ENCODE data around the gene OR1F1. TPM values are rescaled to one million over a fixed set of nuclear protein-coding genes. Genes with fewer than 3 reads are reported as not detected.
"Not testable (repeated sequence)": the region's sequence is repeated elsewhere in the genome, so short reads cannot be mapped to it uniquely, and the experiment has no call there.

OR1F1 gene
- total RNA-seq, 1 donor from 2014 or later = not detected

- peak; percentile 86 for DNase-seq (ENCODE audit: low spot score)
Measured at GRCh38 chr16:3149630-3150345, 38.2 kb upstream of the OR1F1 start.

GRCh38 chr16:3150346-3151218, 37.4 kb upstream of the OR1F1 start:
- peak; percentile 94 for DNase-seq (ENCODE audit: low spot score)
- intact Hi-C loops (cut with DNase I) = no loop called here

More at GRCh38 chr16:3149630-3150345, 38.2 kb upstream of the OR1F1 start:
- intact Hi-C loops (cut with DNase I) = no loop called here

- DNase-seq (ENCODE audit: low spot score) = no peak
- intact Hi-C loops (cut with DNase I) = no loop called here
Measured at GRCh38 chr16:3152027-3152276, 36.1 kb upstream of the OR1F1 start.

- peak; percentile 89 for DNase-seq (ENCODE audit: low spot score)
- intact Hi-C loops (cut with DNase I) = no loop called here
Measured at GRCh38 chr16:3152277-3152990, 35.6 kb upstream of the OR1F1 start.

- no peak for DNase-seq (ENCODE audit: low spot score)
- intact Hi-C loops (cut with DNase I) = no loop called here
Measured at GRCh38 chr16:3152991-3153368, 35.0 kb upstream of the OR1F1 start.

GRCh38 chr16:3155181-3155580, 32.8 kb upstream of the OR1F1 start:
- intact Hi-C loops (cut with DNase I) = no loop called here
- DNase-seq (ENCODE audit: low spot score) = no peak

- intact Hi-C loops (cut with DNase I) = no loop called here
- no peak for DNase-seq (ENCODE audit: low spot score)
Measured at GRCh38 chr16:3155972-3156371, 32.0 kb upstream of the OR1F1 start.

- intact Hi-C loops (cut with DNase I) = no loop called here
- no peak for DNase-seq (ENCODE audit: low spot score)
Measured at GRCh38 chr16:3157229-3158025, 30.6 kb upstream of the OR1F1 start.

GRCh38 chr16:3158026-3158509, 29.9 kb upstream of the OR1F1 start:
- DNase-seq (ENCODE audit: low spot score) = no peak
- intact Hi-C loops (cut with DNase I) = no loop called here

GRCh38 chr16:3158510-3159314, 29.3 kb upstream of the OR1F1 start:
- DNase-seq (ENCODE audit: low spot score) = peak; percentile 91
- intact Hi-C loops (cut with DNase I) = no loop called here

- intact Hi-C loops (cut with DNase I) = no loop called here
- no peak for DNase-seq (ENCODE audit: low spot score)
Measured at GRCh38 chr16:3161235-3162018, 26.6 kb upstream of the OR1F1 start.

- intact Hi-C loops (cut with DNase I) = no loop called here
- no peak for DNase-seq (ENCODE audit: low spot score)
Measured at GRCh38 chr16:3164121-3164991, 23.6 kb upstream of the OR1F1 start.

GRCh38 chr16:3165111-3165822, 22.7 kb upstream of the OR1F1 start:
- no peak for DNase-seq (ENCODE audit: low spot score)
- intact Hi-C loops (cut with DNase I) = loop anchor here (5.0 kb wide), 2 partner anchors 33 to 108 kb away; no protein-coding TSS in a partner anchor

- no peak for DNase-seq (ENCODE audit: low spot score)
- intact Hi-C loops (cut with DNase I) = loop anchor here (5.0 kb wide), 2 partner anchors 34 to 109 kb away; no protein-coding TSS in a partner anchor
Measured at GRCh38 chr16:3166505-3166886, 21.5 kb upstream of the OR1F1 start.

- intact Hi-C loops (cut with DNase I) = loop anchor here (5.0 kb wide), 2 partner anchors 36 to 111 kb away; no protein-coding TSS in a partner anchor
- not testable (repeated sequence) for DNase-seq (ENCODE audit: low spot score)
Measured at GRCh38 chr16:3168729-3169128, 19.3 kb upstream of the OR1F1 start.

- DNase-seq (ENCODE audit: low spot score) = no peak
- intact Hi-C loops (cut with DNase I) = no loop called here
Measured at GRCh38 chr16:3170440-3171180, 17.4 kb upstream of the OR1F1 start.
